OCI-LY3 (cell line): ENCODE data around the gene MAB21L4.

Source experiments
- CTCF ChIP-seq: fragments of 200-600, 300-600 bp; sonication (generic); IDR thresholded peaks from 2 replicates; pipeline ENCODE4 v1.5.1; 2014; ENCODE audit warnings: antibody characterized with exemption, low read length, low read depth
- EZH2phosphoT487 ChIP-seq: fragments of 200-600 bp; shearing (Covaris generic); IDR thresholded peaks from 2 replicates; pipeline ENCODE4 v1.6.1; 2018; ENCODE audit warnings: antibody characterized with exemption, mixed run types, low read depth

GRCh38 chr2:240909216-240909974 is 13.4 kb upstream of the MAB21L4 start:
- TF ChIP-seq CTCF, result no peak
- no peak for TF ChIP-seq EZH2phosphoT487
